Choroid plexus epithelial cell (primary cell): ENCODE measurements around the gene SH2B3.
A peak's percentile ranks its signal among the peaks of the same experiment; 100 is the strongest.

Source experiments
- DNase-seq: peaks from one replicate; pipeline ENCODE4 v3.0.0-alpha.2; 2010; ENCODE audit warnings: low read depth
- H3K4me3 ChIP-seq: 2 replicates; pipeline ENCODE4 v1.5.1; 2011; ENCODE audit warnings: low read depth, mild to moderate bottlenecking, control low read depth, low read length, moderate library complexity
- CTCF ChIP-seq: conservative IDR thresholded peaks from 2 replicates; pipeline ENCODE4 v1.5.1; 2011; ENCODE audit warnings: low read depth, mild to moderate bottlenecking, control low read depth, inconsistent platforms, low read length, moderate library complexity

Gene SH2B3

GRCh38 chr12:111450676-111451075 is 45.0 kb downstream of the SH2B3 start:
- no peak for TF ChIP-seq CTCF
- no peak for DNase-seq
- no peak overlapping the region for H3K4me3 ChIP-seq

GRCh38 chr12:111451232-111451631 is 45.5 kb downstream of the SH2B3 start:
- no peak for DNase-seq
- no peak for TF ChIP-seq CTCF
- no peak overlapping the region for H3K4me3 ChIP-seq

GRCh38 chr12:111451649-111452129 is 46.0 kb downstream of the SH2B3 start:
- no peak overlapping the region for H3K4me3 ChIP-seq
- DNase-seq, result peak; percentile 70
- peak; percentile 76 for TF ChIP-seq CTCF

- DNase-seq, result no peak
- no peak for TF ChIP-seq CTCF
- H3K4me3 ChIP-seq, result no peak overlapping the region
Measured at GRCh38 chr12:111453071-111453989, 47.6 kb downstream of the SH2B3 start.

GRCh38 chr12:111454311-111454710 is 48.6 kb downstream of the SH2B3 start:
- no peak for TF ChIP-seq CTCF
- DNase-seq, result peak; percentile 42
- no peak overlapping the region for H3K4me3 ChIP-seq

GRCh38 chr12:111454716-111455447 is 49.2 kb downstream of the SH2B3 start:
- peak; percentile 2 for DNase-seq
- no peak overlapping the region for H3K4me3 ChIP-seq
- TF ChIP-seq CTCF, result no peak
